IMR-90 (cell line): ENCODE results near the gene RPUSD1. TPM values are rescaled to one million over a fixed set of nuclear protein-coding genes. Genes with fewer than 3 reads are reported as not detected.

ENCODE experiments used
- ATAC-seq: fragments of 200-7000 bp; cut with Tn5 transposase; 2 replicates; pipeline ENCODE4 v1.9.1; 2020; ENCODE audit warnings: low read depth, mild to moderate bottlenecking, moderate library complexity
- BruUV-seq: library from RNA; stranded (reverse); fragments of 400-500 nt; replicated peaks from 2 replicates; lab custom pipeline; 2021; lab: Mats Ljungman, UMichigan
- CTCF ChIA-PET: fragments of 300-600 bp; formaldehyde crosslinking; extraction: SDS; loops from one replicate; lab custom pipeline; 2021; ENCODE audit warnings: antibody characterized with exemption; lab: Yijun Ruan, JAX
- POLR2A ChIA-PET: fragments of 300-600 bp; sonication (Branson Sonifier 250); formaldehyde crosslinking; loops from one replicate; lab custom pipeline; 2022; ENCODE audit warnings: antibody characterized with exemption; ENCODE audit not compliant: unreplicated experiment; lab: Charles Lee
- DNase-seq: peaks from one replicate; pipeline ENCODE4 v3.0.0; 2013
- H2AFZ ChIP-seq: replicated peaks from 2 replicates; pipeline ENCODE3; 2013; ENCODE audit warnings: low read length, mild to moderate bottlenecking; ENCODE audit not compliant: poor library complexity
- H2AK5ac ChIP-seq: 2 replicates; pipeline ENCODE4 v1.6.1; 2013; ENCODE audit warnings: low read depth, low read length, inconsistent platforms
- H2AK9ac ChIP-seq: replicated peaks from 2 replicates; pipeline ENCODE3; 2013; ENCODE audit warnings: mild to moderate bottlenecking, low read depth, low read length, moderate library complexity; ENCODE audit not compliant: poor library complexity
- H2BK120ac ChIP-seq: 2 replicates; pipeline ENCODE4 v1.6.1; 2013; ENCODE audit warnings: low read depth, low read length, inconsistent platforms
- H2BK15ac ChIP-seq: 3 replicates; pipeline ENCODE4 v1.6.1; 2013; ENCODE audit warnings: low read depth, low read length, inconsistent platforms
- H2BK20ac ChIP-seq: 2 replicates; pipeline ENCODE4 v1.6.1; 2013; ENCODE audit warnings: low read depth, mild to moderate bottlenecking, inconsistent platforms, low read length, moderate library complexity
- H2BK5ac ChIP-seq: 2 replicates; pipeline ENCODE4 v1.6.1; 2013; ENCODE audit warnings: mild to moderate bottlenecking, low read depth, low read length, inconsistent platforms; ENCODE audit not compliant: poor library complexity, severe bottlenecking
- H3K14ac ChIP-seq: replicated peaks from 2 replicates; pipeline ENCODE4 v1.6.1; 2013; ENCODE audit warnings: low read depth, low read length, inconsistent platforms
- H3K18ac ChIP-seq: 2 replicates; pipeline ENCODE4 v1.6.1; 2013; ENCODE audit warnings: low read depth, low read length, control low read depth
- H3K23ac ChIP-seq: 2 replicates; pipeline ENCODE4 v1.6.1; 2013; ENCODE audit warnings: low read depth, low read length, inconsistent platforms
- H3K27ac ChIP-seq: 2 replicates; pipeline ENCODE4 v1.5.1; 2013; ENCODE audit warnings: mild to moderate bottlenecking, control low read depth, low read length; ENCODE audit not compliant: insufficient read depth
- H3K27me3 ChIP-seq: 2 replicates; pipeline ENCODE4 v1.6.1; 2013; ENCODE audit warnings: low read length; ENCODE audit not compliant: control insufficient read depth, insufficient read depth
- H3K36me3 ChIP-seq: 2 replicates; pipeline ENCODE4 v1.6.1; 2013; ENCODE audit warnings: low read length, mixed read lengths; ENCODE audit not compliant: control insufficient read depth, insufficient read depth
- H3K4ac ChIP-seq: 2 replicates; pipeline ENCODE4 v1.6.1; 2013; ENCODE audit warnings: low read depth, low read length, inconsistent platforms
- H3K4me1 ChIP-seq: 2 replicates; pipeline ENCODE4 v1.6.1; 2013; ENCODE audit warnings: low read length, mixed read lengths; ENCODE audit not compliant: control insufficient read depth, insufficient read depth
- H3K4me2 ChIP-seq: 2 replicates; pipeline ENCODE4 v1.6.1; 2013; ENCODE audit warnings: low read depth, mild to moderate bottlenecking, control low read depth, low read length, moderate library complexity
- H3K4me3 ChIP-seq: 2 replicates; pipeline ENCODE4 v1.5.1; 2013; ENCODE audit warnings: low read depth, mild to moderate bottlenecking, control low read depth, low read length, moderate library complexity; ENCODE audit not compliant: insufficient read depth
- H3K56ac ChIP-seq: 2 replicates; pipeline ENCODE4 v1.6.1; 2013; ENCODE audit warnings: low read length, inconsistent platforms; ENCODE audit not compliant: insufficient read depth; ENCODE audit errors: extremely low read depth
- H3K79me1 ChIP-seq, 2 experiments: 2 replicates each; pipeline ENCODE4 v1.6.1; 2013; ENCODE audit warnings: low read length in 2 of 2, inconsistent platforms in 1 of 2, low read depth in 1 of 2
- H3K9ac ChIP-seq: 2 replicates; pipeline ENCODE4 v1.6.1; 2013; ENCODE audit warnings: low read depth, low read length, control low read depth
- H3K9me1 ChIP-seq: 2 replicates; pipeline ENCODE4 v1.6.1; 2013; ENCODE audit warnings: low read length, inconsistent platforms; ENCODE audit not compliant: insufficient read depth
- H3K9me3 ChIP-seq: 2 replicates; pipeline ENCODE4 v1.6.1; 2013; ENCODE audit warnings: low read length; ENCODE audit not compliant: control insufficient read depth, insufficient read depth
- H4K20me1 ChIP-seq: 2 replicates; pipeline ENCODE4 v1.6.1; 2013; ENCODE audit warnings: low read length, inconsistent platforms; ENCODE audit not compliant: insufficient read depth
- H4K5ac ChIP-seq: 2 replicates; pipeline ENCODE4 v1.6.1; 2013; ENCODE audit warnings: mild to moderate bottlenecking, low read depth, low read length, control low read depth
- H4K8ac ChIP-seq, 2 experiments: 2 replicates each; pipeline ENCODE4 v1.6.1; 2013; ENCODE audit warnings: low read depth in 2 of 2, low read length in 2 of 2, control low read depth in 1 of 2, inconsistent platforms in 1 of 2
- H4K91ac ChIP-seq: 2 replicates; pipeline ENCODE4 v1.6.1; 2013; ENCODE audit warnings: low read depth, low read length, inconsistent platforms; ENCODE audit not compliant: insufficient read depth
- CEBPB ChIP-seq: IDR thresholded peaks from 2 replicates; pipeline ENCODE4 v1.6.1; 2012; ENCODE audit warnings: low read depth, low read length, improper control_type of control experiment
- CHD1 ChIP-seq: IDR thresholded peaks from 2 replicates; pipeline ENCODE4 v1.6.1; 2012; ENCODE audit warnings: low read depth, low read length, improper control_type of control experiment
- FOS ChIP-seq: fragments of 150-350 bp; IDR thresholded peaks from 2 replicates; pipeline ENCODE4 v1.6.1; 2016; ENCODE audit warnings: low read depth, low read length
- MAFK ChIP-seq: IDR thresholded peaks from 2 replicates; pipeline ENCODE4 v1.6.1; 2012; ENCODE audit warnings: low read depth, low read length, improper control_type of control experiment
- MAZ ChIP-seq: IDR thresholded peaks from 2 replicates; pipeline ENCODE4 v1.6.1; 2012; ENCODE audit warnings: low read depth, mild to moderate bottlenecking, low read length, improper control_type of control experiment, moderate library complexity, borderline replicate concordance
- MXI1 ChIP-seq: IDR thresholded peaks from 2 replicates; pipeline ENCODE4 v1.6.1; 2012; ENCODE audit warnings: low read depth, mild to moderate bottlenecking, low read length, moderate library complexity, borderline replicate concordance
- NFE2L2 ChIP-seq: fragments of 150-350 bp; IDR thresholded peaks from 2 replicates; pipeline ENCODE4 v1.6.1; 2016; ENCODE audit warnings: low read depth, mild to moderate bottlenecking, low read length
- POLR2A ChIP-seq: IDR thresholded peaks from 2 replicates; pipeline ENCODE4 v1.6.1; 2012; ENCODE audit warnings: mild to moderate bottlenecking, low read depth, low read length
- RAD21 ChIP-seq: IDR thresholded peaks from 2 replicates; pipeline ENCODE4 v1.6.1; 2012; ENCODE audit warnings: low read length, improper control_type of control experiment
- RCOR1 ChIP-seq: IDR thresholded peaks from 2 replicates; pipeline ENCODE4 v1.6.1; 2012; ENCODE audit warnings: mild to moderate bottlenecking, low read length, improper control_type of control experiment; ENCODE audit not compliant: insufficient replicate concordance
- RFX5 ChIP-seq: IDR thresholded peaks from 2 replicates; pipeline ENCODE4 v1.8.0; 2012; ENCODE audit warnings: low read depth, mild to moderate bottlenecking, low read length, moderate library complexity
- SMC3 ChIP-seq: fragments of 150-350 bp; IDR thresholded peaks from 2 replicates; pipeline ENCODE4 v1.6.1; 2016; ENCODE audit warnings: low read depth, mild to moderate bottlenecking, antibody characterized with exemption, low read length, moderate library complexity
- WGBS, 2 experiments: methylation state at CpG; one replicate each; pipeline versions ENCODE4 v1.1.5 to v1.1.7; 2013; ENCODE audit warnings: missing lambda C conversion rate in 2 of 2; ENCODE audit not compliant: insufficient read length in 1 of 2; ENCODE audit errors: extremely low coverage in 2 of 2; 5-methylcytosine and 5-hydroxymethylcytosine counted together
- dilution Hi-C: fragments of 300-500 bp; cut with HindIII; formaldehyde crosslinking; loops from one replicate; pipeline ENCODE4 v1.14.3; 2018; ENCODE audit warnings: low sequenced_read_pairs; ENCODE audit not compliant: unreplicated experiment
- in situ Hi-C: fragments of 300-500 bp; cut with MboI; formaldehyde crosslinking; loops from 3 replicates; pipeline ENCODE4 v1.14.3; 2019; ENCODE audit warnings: low sequenced_read_pairs, inconsistent platforms, mixed read lengths
- intact Hi-C: fragments of 100-400 bp; cut with micrococcal nuclease; formaldehyde crosslinking; loops from 2 replicates; pipeline ENCODE4 v1.10.0; 2022
- polyA plus RNA-seq, 3 experiments: library from polyadenylated mRNA; depleted of rRNA; stranded (reverse); fragments of >200 nt; gene quantifications; 2 replicates each; pipeline ENCODE4 v1.2.3, GENCODE V29; 2012; ENCODE audit warnings: low replicate concordance in 1 of 3
- total RNA-seq: library from RNA; depleted of rRNA; stranded (reverse); fragments of >200 nt; gene quantifications from 2 replicates; pipeline ENCODE4 v1.2.3, GENCODE V29; 2012
- TF ChIP-seq, protein P1 (sequence below): fragments of 150-350 bp; IDR thresholded peaks from 2 replicates; pipeline ENCODE4 v1.6.1; 2016; ENCODE audit warnings: low read depth, mild to moderate bottlenecking, low read length, moderate library complexity, borderline replicate concordance
- TF ChIP-seq, protein P2 (sequence below): fragments of 150-350 bp; IDR thresholded peaks from 2 replicates; pipeline ENCODE4 v1.6.1; 2017; ENCODE audit warnings: mild to moderate bottlenecking, antibody characterized with exemption, low read length, low read depth
- TF ChIP-seq, protein P3 (sequence below): conservative IDR thresholded peaks from 2 replicates; pipeline ENCODE4 v1.5.1; 2012; ENCODE audit warnings: mild to moderate bottlenecking, low read depth, low read length, improper control_type of control experiment

The RPUSD1 gene
- total and polyA plus RNA-seq, 2 of the 4 experiments (the other 2 are of a cell fraction), result 13.1 to 32.3 TPM

DNA sequence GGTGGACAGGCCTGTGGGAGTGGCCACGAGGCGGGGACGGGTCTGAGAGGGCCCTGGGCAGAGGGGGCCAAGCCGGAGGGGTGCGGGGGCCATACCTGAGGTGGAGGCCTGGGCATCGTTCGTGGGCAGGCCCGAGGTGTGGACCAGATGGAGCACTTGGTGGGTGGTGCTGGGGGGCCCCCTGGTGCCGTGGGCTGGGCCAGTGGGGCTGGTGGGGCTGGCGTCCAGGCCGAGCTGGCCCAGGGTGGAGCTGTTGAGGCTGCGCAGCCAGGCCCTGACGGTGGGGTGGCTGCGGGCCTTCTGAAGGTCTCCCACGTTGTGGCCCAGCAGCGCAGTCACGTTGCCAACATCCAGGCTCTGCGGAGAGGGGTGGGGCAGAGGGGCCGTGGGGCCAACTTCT lies 18.2 kb downstream of the RPUSD1 start:
- ChIA-PET CTCF (no interaction called here), POLR2A (no interaction called here)
- H4K8ac ChIP-seq, result no peak overlapping the region
- no peaks in the 10 kb centered on the region for H3K9me1 ChIP-seq
- WGBS, 2 experiments, result 67% methylated on average over 13 of the region's 19 CpGs; no CpG with 5 or more reads in 1 of the 2 experiments
- no peak overlapping the region for H2AK5ac ChIP-seq
- H3K4me3 ChIP-seq, result no peak overlapping the region
- H2BK20ac ChIP-seq, result no peak overlapping the region
- H4K91ac ChIP-seq, result no peak overlapping the region
- H3K4ac ChIP-seq, result no peak overlapping the region
- H3K36me3 ChIP-seq, result no peaks in the 10 kb centered on the region
- in situ Hi-C loops (no loop called here), intact Hi-C loops (no loop called here), dilution Hi-C loops (no loop called here)
- H3K23ac ChIP-seq, result no peak overlapping the region
- no peak overlapping the region for H2BK120ac ChIP-seq
- no peaks in the 10 kb centered on the region for H3K79me1 ChIP-seq
- no peak for DNase-seq
- BruUV-seq, result no TSS peak
- no peak overlapping the region for H2BK15ac ChIP-seq
- H3K4me1 ChIP-seq, result no peaks in the 10 kb centered on the region
- H3K9me3 ChIP-seq, result no peaks in the 10 kb centered on the region
- H2AK9ac ChIP-seq, result no peak overlapping the region
- no peak overlapping the region for H3K27ac ChIP-seq
- no peak overlapping the region for H3K4me2 ChIP-seq
- no peak overlapping the region for H3K56ac ChIP-seq
- no peak for ATAC-seq
- no peak overlapping the region for H3K14ac ChIP-seq
- no peak for TF ChIP-seq MAZ
- TF ChIP-seq SMC3, result no peak
- no peak for TF ChIP-seq RAD21
- TF ChIP-seq MXI1, result no peak
- no peak for TF ChIP-seq FOS
- TF ChIP-seq, protein P1, sequence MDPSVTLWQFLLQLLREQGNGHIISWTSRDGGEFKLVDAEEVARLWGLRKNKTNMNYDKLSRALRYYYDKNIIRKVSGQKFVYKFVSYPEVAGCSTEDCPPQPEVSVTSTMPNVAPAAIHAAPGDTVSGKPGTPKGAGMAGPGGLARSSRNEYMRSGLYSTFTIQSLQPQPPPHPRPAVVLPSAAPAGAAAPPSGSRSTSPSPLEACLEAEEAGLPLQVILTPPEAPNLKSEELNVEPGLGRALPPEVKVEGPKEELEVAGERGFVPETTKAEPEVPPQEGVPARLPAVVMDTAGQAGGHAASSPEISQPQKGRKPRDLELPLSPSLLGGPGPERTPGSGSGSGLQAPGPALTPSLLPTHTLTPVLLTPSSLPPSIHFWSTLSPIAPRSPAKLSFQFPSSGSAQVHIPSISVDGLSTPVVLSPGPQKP, result no peak
- no peak for TF ChIP-seq NFE2L2
- no peak for TF ChIP-seq POLR2A
- no peak for TF ChIP-seq RCOR1
- TF ChIP-seq CEBPB, result no peak
- TF ChIP-seq, protein P2, sequence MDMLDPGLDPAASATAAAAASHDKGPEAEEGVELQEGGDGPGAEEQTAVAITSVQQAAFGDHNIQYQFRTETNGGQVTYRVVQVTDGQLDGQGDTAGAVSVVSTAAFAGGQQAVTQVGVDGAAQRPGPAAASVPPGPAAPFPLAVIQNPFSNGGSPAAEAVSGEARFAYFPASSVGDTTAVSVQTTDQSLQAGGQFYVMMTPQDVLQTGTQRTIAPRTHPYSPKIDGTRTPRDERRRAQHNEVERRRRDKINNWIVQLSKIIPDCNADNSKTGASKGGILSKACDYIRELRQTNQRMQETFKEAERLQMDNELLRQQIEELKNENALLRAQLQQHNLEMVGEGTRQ, result no peak
- no peak for TF ChIP-seq MAFK
- TF ChIP-seq CHD1, result no peak
- no peak for TF ChIP-seq RFX5
- TF ChIP-seq, protein P3, sequence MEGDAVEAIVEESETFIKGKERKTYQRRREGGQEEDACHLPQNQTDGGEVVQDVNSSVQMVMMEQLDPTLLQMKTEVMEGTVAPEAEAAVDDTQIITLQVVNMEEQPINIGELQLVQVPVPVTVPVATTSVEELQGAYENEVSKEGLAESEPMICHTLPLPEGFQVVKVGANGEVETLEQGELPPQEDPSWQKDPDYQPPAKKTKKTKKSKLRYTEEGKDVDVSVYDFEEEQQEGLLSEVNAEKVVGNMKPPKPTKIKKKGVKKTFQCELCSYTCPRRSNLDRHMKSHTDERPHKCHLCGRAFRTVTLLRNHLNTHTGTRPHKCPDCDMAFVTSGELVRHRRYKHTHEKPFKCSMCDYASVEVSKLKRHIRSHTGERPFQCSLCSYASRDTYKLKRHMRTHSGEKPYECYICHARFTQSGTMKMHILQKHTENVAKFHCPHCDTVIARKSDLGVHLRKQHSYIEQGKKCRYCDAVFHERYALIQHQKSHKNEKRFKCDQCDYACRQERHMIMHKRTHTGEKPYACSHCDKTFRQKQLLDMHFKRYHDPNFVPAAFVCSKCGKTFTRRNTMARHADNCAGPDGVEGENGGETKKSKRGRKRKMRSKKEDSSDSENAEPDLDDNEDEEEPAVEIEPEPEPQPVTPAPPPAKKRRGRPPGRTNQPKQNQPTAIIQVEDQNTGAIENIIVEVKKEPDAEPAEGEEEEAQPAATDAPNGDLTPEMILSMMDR, result no peak
- no peak overlapping the region for H3K9ac ChIP-seq
- no peaks in the 10 kb centered on the region for H3K27me3 ChIP-seq
- H2BK5ac ChIP-seq, result no peak overlapping the region
- no peaks in the 10 kb centered on the region for H4K20me1 ChIP-seq
- H2AFZ ChIP-seq, result peak overlapping the region; percentile 21
- no peak overlapping the region for H3K18ac ChIP-seq
- H4K5ac ChIP-seq, result no peak overlapping the region
